ENCODE results near the gene TEX9.

GRCh38 chr15:56337084-56337725 is 28.0 kb upstream of the TEX9 start:
- no peak for TF ChIP-seq CTCF (IDR thresholded peaks at IDR 0.05 in 8 of 11, conservative IDR thresholded peaks at IDR 0.05 in 3 of 11)
- no peak for TF ChIP-seq POLR2A (IDR thresholded peaks at IDR 0.05)
